AG04450 (cell line): ENCODE data around the gene PLA2G4A. TPM values are rescaled to one million over a fixed set of nuclear protein-coding genes. Genes with fewer than 3 reads are reported as not detected.

ENCODE experiments used
- CTCF ChIA-PET: fragments of 300-600, 350-600 bp; formaldehyde crosslinking; extraction: SDS; loops from one replicate; lab custom pipeline; 2022; ENCODE audit warnings: antibody characterized with exemption, inconsistent platforms; lab: Charles Lee
- POLR2A ChIA-PET: fragments of 350-600 bp; formaldehyde crosslinking; extraction: SDS; loops from one replicate; lab custom pipeline; 2021; ENCODE audit warnings: antibody characterized with exemption, inconsistent platforms; lab: Yijun Ruan, JAX
- DNase-seq: peaks from one replicate; pipeline ENCODE4 v3.0.0-alpha.2; 2011; ENCODE audit warnings: low read depth, low spot score
- H3K27ac ChIP-seq: one replicate; pipeline ENCODE4 v1.5.1; 2012; ENCODE audit warnings: low read depth, low read length, control low read depth
- H3K27me3 ChIP-seq: one replicate; pipeline ENCODE4 v1.6.0; 2012; ENCODE audit warnings: low read length; ENCODE audit not compliant: control insufficient read depth, insufficient read depth
- H3K4me3 ChIP-seq: 2 replicates; pipeline ENCODE4 v1.5.1; 2011; ENCODE audit warnings: mild to moderate bottlenecking, low read depth, low read length, control low read depth
- H3K9me3 ChIP-seq: 2 replicates; pipeline ENCODE4 v1.5.1; 2012; ENCODE audit warnings: low read length; ENCODE audit not compliant: control insufficient read depth, insufficient read depth
- polyA plus RNA-seq: library from polyadenylated mRNA; depleted of rRNA; stranded (reverse); fragments of >200 nt; gene quantifications from 2 replicates; pipeline ENCODE4 v1.2.3, GENCODE V29; 2011
- TF ChIP-seq, protein P1 (sequence below): IDR thresholded peaks from 2 replicates; pipeline ENCODE4 v1.5.1; 2011; ENCODE audit warnings: low read depth, low read length, control low read depth, inconsistent platforms

The PLA2G4A gene
- polyA plus RNA-seq, 1 experiment = 5.5 TPM

DNA sequence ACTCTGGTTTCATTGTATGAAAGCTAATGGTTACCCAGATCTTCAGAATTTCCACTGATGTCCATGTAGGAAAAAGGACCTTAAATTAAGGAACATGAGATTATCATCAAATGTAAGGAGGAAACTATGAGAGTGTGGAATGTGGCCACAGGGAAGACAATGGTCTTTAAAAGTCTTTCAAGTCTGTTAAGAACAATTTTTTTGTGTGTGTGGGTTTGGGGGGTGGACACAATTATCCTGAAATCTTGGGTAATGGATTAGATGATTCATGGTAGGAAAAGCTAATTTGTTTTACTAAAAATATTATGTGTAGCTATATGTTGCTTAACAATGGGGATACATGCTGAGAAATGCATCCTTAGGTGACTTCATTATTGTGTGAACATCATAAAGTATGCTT lies 72.9 kb downstream of the PLA2G4A start:
- DNase-seq = no peak
- no peak overlapping the region for H3K4me3 ChIP-seq
- no peaks in the 10 kb centered on the region for H3K27me3 ChIP-seq
- no peak overlapping the region for H3K27ac ChIP-seq
- TF ChIP-seq, protein P1, sequence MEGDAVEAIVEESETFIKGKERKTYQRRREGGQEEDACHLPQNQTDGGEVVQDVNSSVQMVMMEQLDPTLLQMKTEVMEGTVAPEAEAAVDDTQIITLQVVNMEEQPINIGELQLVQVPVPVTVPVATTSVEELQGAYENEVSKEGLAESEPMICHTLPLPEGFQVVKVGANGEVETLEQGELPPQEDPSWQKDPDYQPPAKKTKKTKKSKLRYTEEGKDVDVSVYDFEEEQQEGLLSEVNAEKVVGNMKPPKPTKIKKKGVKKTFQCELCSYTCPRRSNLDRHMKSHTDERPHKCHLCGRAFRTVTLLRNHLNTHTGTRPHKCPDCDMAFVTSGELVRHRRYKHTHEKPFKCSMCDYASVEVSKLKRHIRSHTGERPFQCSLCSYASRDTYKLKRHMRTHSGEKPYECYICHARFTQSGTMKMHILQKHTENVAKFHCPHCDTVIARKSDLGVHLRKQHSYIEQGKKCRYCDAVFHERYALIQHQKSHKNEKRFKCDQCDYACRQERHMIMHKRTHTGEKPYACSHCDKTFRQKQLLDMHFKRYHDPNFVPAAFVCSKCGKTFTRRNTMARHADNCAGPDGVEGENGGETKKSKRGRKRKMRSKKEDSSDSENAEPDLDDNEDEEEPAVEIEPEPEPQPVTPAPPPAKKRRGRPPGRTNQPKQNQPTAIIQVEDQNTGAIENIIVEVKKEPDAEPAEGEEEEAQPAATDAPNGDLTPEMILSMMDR = no peak
- ChIA-PET CTCF (no interaction called here), POLR2A (no interaction called here)
- H3K9me3 ChIP-seq = no peaks in the 10 kb centered on the region

GRCh38 chr1:186903374-186904136 lies 74.8 kb downstream of the PLA2G4A start:
- H3K4me3 ChIP-seq = no peak overlapping the region
- ChIA-PET POLR2A (no interaction called here), CTCF (no interaction called here)
- no peaks in the 10 kb centered on the region for H3K9me3 ChIP-seq
- H3K27me3 ChIP-seq = no peaks in the 10 kb centered on the region
- DNase-seq = no peak
- TF ChIP-seq, protein P1 = no peak
- no peak overlapping the region for H3K27ac ChIP-seq

GRCh38 chr1:186904361-186904760 lies 75.6 kb downstream of the PLA2G4A start:
- DNase-seq = no peak
- Histone ChIP-seq H3K9me3 (no peaks in the 10 kb centered on the region), H3K27me3 (no peaks in the 10 kb centered on the region), H3K4me3 (no peak overlapping the region), H3K27ac (no peak overlapping the region)
- TF ChIP-seq, protein P1 = no peak
- ChIA-PET CTCF (no interaction called here), POLR2A (no interaction called here)

GRCh38 chr1:186905561-186905960 lies 76.8 kb downstream of the PLA2G4A start:
- DNase-seq = no peak
- ChIA-PET POLR2A (no interaction called here), CTCF (interaction anchor here (0.8 to 1.1 kb wide), 2 partner anchors 10 to 301 kb away, joined by 3 read pairs; no protein-coding TSS in a partner anchor)
- Histone ChIP-seq H3K4me3 (no peak overlapping the region), H3K27ac (no peak overlapping the region), H3K27me3 (no peaks in the 10 kb centered on the region), H3K9me3 (no peaks in the 10 kb centered on the region)
- TF ChIP-seq, protein P1 = no peak

- ChIA-PET POLR2A (no interaction called here), CTCF (interaction anchor here (0.9 to 2.1 kb wide), 7 partner anchors 10 to 310 kb away, joined by 3 to 7 read pairs (median 3); no protein-coding TSS in a partner anchor)
- H3K27ac ChIP-seq = no peak overlapping the region
- no peak overlapping the region for H3K4me3 ChIP-seq
- H3K27me3 ChIP-seq = no peaks in the 10 kb centered on the region
- TF ChIP-seq, protein P1 = no peak
- no peaks in the 10 kb centered on the region for H3K9me3 ChIP-seq
- DNase-seq = no peak
Observed at GRCh38 chr1:186915555-186915954, 86.8 kb downstream of the PLA2G4A start.
